Measurements from ENCODE around the gene SORBS2.

The SORBS2 gene

DNA sequence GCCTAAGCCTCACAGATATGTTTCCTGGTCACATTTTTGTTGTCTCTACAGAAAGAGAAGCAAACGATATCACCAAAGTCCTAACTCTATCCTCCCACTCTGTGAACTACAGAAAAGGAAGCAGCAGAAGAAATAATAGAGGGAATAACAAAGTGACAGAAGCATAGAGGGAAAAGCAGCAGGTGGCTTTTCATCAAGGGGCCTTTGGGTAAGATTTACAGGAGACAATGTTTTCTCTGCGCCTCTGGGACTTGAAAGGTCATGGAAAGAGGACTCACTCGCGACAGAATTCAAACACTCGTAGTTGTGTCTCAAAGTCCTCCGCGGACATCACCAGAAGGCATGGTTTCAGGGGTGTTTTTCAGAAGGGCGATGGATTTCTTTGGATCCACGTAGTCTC lies 66.1 kb downstream of the SORBS2 start:
- H3K4me3 ChIP-seq (ENCODE audit: low read depth, low read length), result no peak overlapping the region
- TF ChIP-seq, protein P1, sequence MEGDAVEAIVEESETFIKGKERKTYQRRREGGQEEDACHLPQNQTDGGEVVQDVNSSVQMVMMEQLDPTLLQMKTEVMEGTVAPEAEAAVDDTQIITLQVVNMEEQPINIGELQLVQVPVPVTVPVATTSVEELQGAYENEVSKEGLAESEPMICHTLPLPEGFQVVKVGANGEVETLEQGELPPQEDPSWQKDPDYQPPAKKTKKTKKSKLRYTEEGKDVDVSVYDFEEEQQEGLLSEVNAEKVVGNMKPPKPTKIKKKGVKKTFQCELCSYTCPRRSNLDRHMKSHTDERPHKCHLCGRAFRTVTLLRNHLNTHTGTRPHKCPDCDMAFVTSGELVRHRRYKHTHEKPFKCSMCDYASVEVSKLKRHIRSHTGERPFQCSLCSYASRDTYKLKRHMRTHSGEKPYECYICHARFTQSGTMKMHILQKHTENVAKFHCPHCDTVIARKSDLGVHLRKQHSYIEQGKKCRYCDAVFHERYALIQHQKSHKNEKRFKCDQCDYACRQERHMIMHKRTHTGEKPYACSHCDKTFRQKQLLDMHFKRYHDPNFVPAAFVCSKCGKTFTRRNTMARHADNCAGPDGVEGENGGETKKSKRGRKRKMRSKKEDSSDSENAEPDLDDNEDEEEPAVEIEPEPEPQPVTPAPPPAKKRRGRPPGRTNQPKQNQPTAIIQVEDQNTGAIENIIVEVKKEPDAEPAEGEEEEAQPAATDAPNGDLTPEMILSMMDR (IDR thresholded peaks at IDR 0.05; ENCODE audit: borderline replicate concordance, insufficient read depth, low read depth, low read length), result no peak

GRCh38 chr4:185744946-185745345 lies 67.0 kb downstream of the SORBS2 start:
- no peak overlapping the region for H3K4me3 ChIP-seq (ENCODE audit: low read depth, low read length)
- TF ChIP-seq, protein P1 (IDR thresholded peaks at IDR 0.05; ENCODE audit: borderline replicate concordance, insufficient read depth, low read depth, low read length), result no peak

DNA sequence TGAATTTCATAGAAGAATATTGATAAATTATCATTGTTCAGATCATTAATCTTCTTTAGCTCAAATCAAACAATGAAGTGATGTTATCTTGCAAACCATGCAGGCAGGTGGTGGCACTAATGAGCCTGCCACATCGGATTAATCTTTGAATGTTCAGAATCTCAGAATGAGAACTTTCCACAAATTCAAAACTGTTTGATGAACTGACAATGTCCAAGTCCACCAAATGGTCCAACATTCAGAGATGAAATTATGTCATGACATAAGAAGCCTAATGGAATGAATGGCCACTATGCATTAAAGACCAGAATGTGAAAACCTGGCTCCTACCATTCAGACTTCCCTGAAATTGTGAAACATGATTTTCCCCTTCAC lies 67.5 kb downstream of the SORBS2 start:
- no peak overlapping the region for H3K4me3 ChIP-seq (ENCODE audit: low read depth, low read length)
- TF ChIP-seq, protein P1 (IDR thresholded peaks at IDR 0.05; ENCODE audit: borderline replicate concordance, insufficient read depth, low read depth, low read length), result no peak

GRCh38 chr4:185743722-185744487 lies 68.1 kb downstream of the SORBS2 start:
- no peak overlapping the region for H3K4me3 ChIP-seq (ENCODE audit: low read depth, low read length)
- TF ChIP-seq, protein P1 (IDR thresholded peaks at IDR 0.05; ENCODE audit: borderline replicate concordance, insufficient read depth, low read depth, low read length), result no peak

- TF ChIP-seq, protein P1 (IDR thresholded peaks at IDR 0.05; ENCODE audit: borderline replicate concordance, insufficient read depth, low read depth, low read length), result no peak
- no peak overlapping the region for H3K4me3 ChIP-seq (ENCODE audit: low read depth, low read length)
These were observed 69.2 kb downstream of the SORBS2 start for GRCh38 chr4:185742766-185743165.

DNA sequence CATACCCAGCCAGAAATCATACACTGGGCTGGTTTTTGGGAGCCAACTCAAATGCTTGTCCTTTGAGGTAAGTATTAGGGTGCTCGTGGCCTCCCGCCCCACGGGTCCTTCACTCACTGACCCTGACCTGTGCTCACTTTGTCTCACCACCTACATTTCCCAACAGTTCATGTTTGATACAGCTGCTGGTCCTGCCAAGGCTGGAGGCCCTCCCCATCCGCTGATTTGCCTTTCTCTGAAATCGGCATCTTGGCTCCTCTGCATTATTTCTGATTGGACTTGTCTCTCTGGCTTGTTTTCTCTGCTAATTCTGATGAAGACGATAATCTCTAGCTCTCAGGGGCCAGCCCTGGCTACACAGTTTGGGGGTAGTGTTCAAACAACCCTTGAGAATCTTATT lies 70.2 kb downstream of the SORBS2 start:
- TF ChIP-seq, protein P1 (IDR thresholded peaks at IDR 0.05; ENCODE audit: borderline replicate concordance, insufficient read depth, low read depth, low read length), result no peak
- no peak overlapping the region for H3K4me3 ChIP-seq (ENCODE audit: low read depth, low read length)

- TF ChIP-seq, protein P1 (IDR thresholded peaks at IDR 0.05; ENCODE audit: borderline replicate concordance, insufficient read depth, low read depth, low read length), result no peak
- no peak overlapping the region for H3K4me3 ChIP-seq (ENCODE audit: low read depth, low read length)
These were observed 71.5 kb downstream of the SORBS2 start for GRCh38 chr4:185740471-185740873.
